DOHH2 (cell line): ENCODE measurements around the gene KCNG2.

Experiments
- H3F3A ChIP-seq: fragments of 200-600 bp; sonication (generic), shearing (Covaris generic); 2 replicates; pipeline ENCODE4 v1.6.0; 2016; ENCODE audit warnings: antibody characterized with exemption, mild to moderate bottlenecking; ENCODE audit not compliant: control insufficient read depth, insufficient read depth
- H3K27ac ChIP-seq: fragments of 200-600 bp; sonication (generic); 2 replicates; pipeline ENCODE4 v1.5.1; 2014; ENCODE audit warnings: low read depth, mild to moderate bottlenecking, low read length, moderate library complexity
- H3K27me3 ChIP-seq: fragments of 200-600 bp; sonication (generic); 2 replicates; pipeline ENCODE4 v1.6.1; 2014; ENCODE audit warnings: mild to moderate bottlenecking, low read length, mixed read lengths; ENCODE audit not compliant: control insufficient read depth
- H3K36me3 ChIP-seq: fragments of 200-600 bp; sonication (generic); 2 replicates; pipeline ENCODE4 v1.6.1; 2014; ENCODE audit warnings: mild to moderate bottlenecking, low read length, moderate library complexity, mixed read lengths; ENCODE audit not compliant: control insufficient read depth
- H3K4me1 ChIP-seq: fragments of 200-600 bp; sonication (generic); 2 replicates; pipeline ENCODE4 v1.6.1; 2014; ENCODE audit warnings: mild to moderate bottlenecking, low read length, mixed read lengths; ENCODE audit not compliant: control insufficient read depth
- H3K4me2 ChIP-seq: fragments of 200-600 bp; sonication (generic); 2 replicates; pipeline ENCODE4 v1.6.0; 2014; ENCODE audit warnings: mild to moderate bottlenecking, low read length, moderate library complexity
- H3K4me3 ChIP-seq: fragments of 200-600 bp; sonication (generic); 2 replicates; pipeline ENCODE4 v1.5.1; 2014; ENCODE audit warnings: mild to moderate bottlenecking, low read length, mixed read lengths
- H3K79me2 ChIP-seq: fragments of 200-600 bp; sonication (generic); 2 replicates; pipeline ENCODE4 v1.6.1; 2014; ENCODE audit warnings: mild to moderate bottlenecking, low read length, mixed read lengths; ENCODE audit not compliant: control insufficient read depth
- H3K9me2 ChIP-seq: fragments of 200-600 bp; sonication (generic); replicated peaks from 2 replicates; pipeline ENCODE4 v1.6.1; 2014; ENCODE audit warnings: mild to moderate bottlenecking, low read length, mixed read lengths; ENCODE audit not compliant: control insufficient read depth
- H3K9me3 ChIP-seq: fragments of 200-600 bp; sonication (generic); 2 replicates; pipeline ENCODE4 v1.6.1; 2014; ENCODE audit warnings: antibody characterized with exemption, low read length, mixed read lengths; ENCODE audit not compliant: control insufficient read depth, insufficient read depth
- H4K20me1 ChIP-seq: fragments of 200-600 bp; sonication (generic); 2 replicates; pipeline ENCODE4 v1.6.0; 2014; ENCODE audit warnings: low read depth, mild to moderate bottlenecking, antibody characterized with exemption, low read length, moderate library complexity; ENCODE audit not compliant: control insufficient read depth, insufficient read depth
- EZH2phosphoT487 ChIP-seq: fragments of 200-600 bp; sonication (generic); IDR thresholded peaks from 2 replicates; pipeline ENCODE4 v1.6.1; 2017; ENCODE audit warnings: borderline replicate concordance, mild to moderate bottlenecking, antibody characterized with exemption, low read length, moderate library complexity, mixed read lengths
- TF ChIP-seq, protein P1 (sequence below): fragments of 200-600 bp; sonication (generic); IDR thresholded peaks from one replicate; pipeline ENCODE4 v1.5.1; 2014; ENCODE audit warnings: antibody characterized with exemption, mild to moderate bottlenecking, low read depth, low read length; ENCODE audit not compliant: poor library complexity, severe bottlenecking

KCNG2 gene

DNA sequence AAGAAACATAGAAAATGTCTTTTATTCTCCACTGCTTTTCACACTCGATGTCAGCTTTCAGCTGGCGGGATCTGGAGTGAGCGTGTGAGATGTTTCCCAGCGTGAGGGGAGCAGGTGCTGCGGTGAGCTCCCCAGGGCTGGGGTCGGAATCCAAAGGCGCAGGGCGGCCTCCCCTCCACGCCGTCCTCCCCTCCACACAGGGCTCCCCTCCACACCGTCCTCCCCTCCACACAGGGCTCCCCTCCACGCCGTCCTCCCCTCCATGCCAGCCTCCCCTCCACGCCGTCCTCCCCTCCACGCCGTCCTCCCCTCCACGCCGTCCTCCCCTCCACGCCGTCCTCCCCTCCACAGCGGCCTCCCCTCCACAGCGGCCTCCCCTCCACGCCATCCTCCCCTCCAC, 26.9 kb upstream of the KCNG2 start:
- TF ChIP-seq, protein P1, sequence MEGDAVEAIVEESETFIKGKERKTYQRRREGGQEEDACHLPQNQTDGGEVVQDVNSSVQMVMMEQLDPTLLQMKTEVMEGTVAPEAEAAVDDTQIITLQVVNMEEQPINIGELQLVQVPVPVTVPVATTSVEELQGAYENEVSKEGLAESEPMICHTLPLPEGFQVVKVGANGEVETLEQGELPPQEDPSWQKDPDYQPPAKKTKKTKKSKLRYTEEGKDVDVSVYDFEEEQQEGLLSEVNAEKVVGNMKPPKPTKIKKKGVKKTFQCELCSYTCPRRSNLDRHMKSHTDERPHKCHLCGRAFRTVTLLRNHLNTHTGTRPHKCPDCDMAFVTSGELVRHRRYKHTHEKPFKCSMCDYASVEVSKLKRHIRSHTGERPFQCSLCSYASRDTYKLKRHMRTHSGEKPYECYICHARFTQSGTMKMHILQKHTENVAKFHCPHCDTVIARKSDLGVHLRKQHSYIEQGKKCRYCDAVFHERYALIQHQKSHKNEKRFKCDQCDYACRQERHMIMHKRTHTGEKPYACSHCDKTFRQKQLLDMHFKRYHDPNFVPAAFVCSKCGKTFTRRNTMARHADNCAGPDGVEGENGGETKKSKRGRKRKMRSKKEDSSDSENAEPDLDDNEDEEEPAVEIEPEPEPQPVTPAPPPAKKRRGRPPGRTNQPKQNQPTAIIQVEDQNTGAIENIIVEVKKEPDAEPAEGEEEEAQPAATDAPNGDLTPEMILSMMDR, result no peak
- no peak for TF ChIP-seq EZH2phosphoT487
- Histone ChIP-seq H3K36me3 (no peaks in the 10 kb centered on the region), H3K4me2 (no peak overlapping the region), H3K4me1 (no peaks in the 10 kb centered on the region), H3K4me3 (no peak overlapping the region), H3K9me2 (no peaks in the 10 kb centered on the region), H3K27me3 (no peaks in the 10 kb centered on the region; the same call in 1 of the 2 replicates), H3F3A (no peaks in the 10 kb centered on the region), H3K27ac (no peak overlapping the region), H3K79me2 (no peaks in the 10 kb centered on the region), H3K9me3 (peaks cover 2% of the 10 kb centered on the region; the same call in 1 of the 2 replicates), H4K20me1 (no peaks in the 10 kb centered on the region)

DNA sequence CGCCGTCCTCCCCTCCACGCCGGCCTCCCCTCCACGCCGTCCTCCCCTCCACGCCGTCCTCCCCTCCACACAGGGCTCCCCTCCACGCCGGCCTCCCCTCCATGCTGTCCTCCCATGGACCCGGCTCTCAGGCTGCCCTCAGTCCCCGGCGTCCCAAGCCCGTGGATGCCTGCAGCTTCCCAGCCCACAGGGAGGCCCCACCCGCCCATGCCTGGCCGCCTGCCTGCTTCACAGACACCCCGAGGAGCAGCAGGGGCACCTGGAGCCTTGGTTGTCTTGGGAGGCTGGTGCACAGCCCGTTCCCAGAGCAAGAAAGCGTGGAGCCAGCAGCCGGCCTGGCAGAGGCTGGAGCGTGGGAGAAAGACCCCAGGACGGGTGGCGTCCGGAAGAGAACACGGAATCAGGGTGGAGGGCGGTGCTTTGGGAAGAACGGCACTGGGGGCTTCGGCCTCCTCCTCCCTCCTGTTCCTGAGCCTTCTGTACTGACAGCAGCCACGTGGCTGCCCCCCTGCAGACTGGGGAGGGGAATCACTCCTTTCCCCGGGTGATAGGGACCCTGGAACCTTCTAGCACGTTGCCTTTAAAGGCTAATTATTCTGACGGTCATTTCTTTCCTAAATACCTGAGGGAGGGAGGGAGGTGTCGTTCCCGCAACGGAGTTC, 26.2 kb upstream of the KCNG2 start:
- Histone ChIP-seq H3K4me1 (no peaks in the 10 kb centered on the region), H3K27me3 (no peaks in the 10 kb centered on the region; the same call in 1 of the 2 replicates), H3K4me2 (no peak overlapping the region), H3K27ac (no peak overlapping the region), H3K79me2 (no peaks in the 10 kb centered on the region), H3K9me3 (peaks cover 2% of the 10 kb centered on the region; the same call in 1 of the 2 replicates), H3K9me2 (no peaks in the 10 kb centered on the region), H3K36me3 (no peaks in the 10 kb centered on the region), H4K20me1 (no peaks in the 10 kb centered on the region), H3F3A (no peaks in the 10 kb centered on the region), H3K4me3 (no peak overlapping the region)
- no peak for TF ChIP-seq EZH2phosphoT487
- TF ChIP-seq, protein P1, result no peak

DNA sequence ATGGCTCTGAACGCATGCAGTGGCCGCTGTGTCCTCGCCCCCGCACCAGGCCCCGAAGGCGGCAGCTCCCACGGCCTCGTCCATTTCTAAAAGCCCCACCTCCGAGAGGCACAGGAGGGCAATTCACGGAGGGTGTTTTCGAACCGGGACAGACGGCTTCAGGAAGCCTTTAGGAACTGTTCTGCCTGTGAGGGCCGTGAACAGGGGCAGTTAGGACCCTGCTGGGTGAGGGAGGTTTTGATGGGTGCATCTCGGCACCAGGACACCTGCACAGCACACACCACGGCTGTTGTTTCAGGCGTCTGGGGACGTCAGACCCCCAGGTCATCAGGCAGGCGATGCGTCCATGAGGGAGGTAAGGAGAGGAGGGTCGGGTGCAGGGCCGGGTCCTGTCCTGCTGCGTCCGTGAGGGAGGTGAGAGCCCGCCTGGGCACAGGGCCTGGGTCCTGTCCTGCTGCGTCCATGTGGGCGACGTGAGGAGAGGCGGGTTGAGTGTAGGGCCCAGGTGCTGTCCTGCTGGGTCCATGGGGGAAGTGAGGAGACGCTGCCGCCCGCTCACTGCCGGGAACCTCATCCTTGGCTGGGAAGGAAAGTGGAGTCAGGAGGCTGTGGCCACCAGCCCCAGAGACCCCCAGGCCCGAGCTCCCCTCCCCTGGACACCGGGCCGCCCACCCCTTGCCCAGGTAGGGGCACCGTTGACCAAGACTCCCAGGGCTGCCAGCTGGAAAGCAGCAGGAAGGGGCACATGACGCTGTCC, 25.5 kb upstream of the KCNG2 start:
- Histone ChIP-seq H3F3A (no peaks in the 10 kb centered on the region), H3K27ac (no peak overlapping the region), H4K20me1 (no peaks in the 10 kb centered on the region), H3K79me2 (no peaks in the 10 kb centered on the region), H3K36me3 (no peaks in the 10 kb centered on the region), H3K9me3 (peaks cover 2% of the 10 kb centered on the region; the same call in 1 of the 2 replicates), H3K4me2 (no peak overlapping the region), H3K27me3 (no peaks in the 10 kb centered on the region; the same call in 1 of the 2 replicates), H3K9me2 (no peaks in the 10 kb centered on the region), H3K4me1 (no peaks in the 10 kb centered on the region), H3K4me3 (no peak overlapping the region)
- TF ChIP-seq EZH2phosphoT487, result no peak
